ENCODE data around the gene KHNYN.
"Not testable (repeated sequence)": the region's sequence is repeated elsewhere in the genome, so short reads cannot be mapped to it uniquely, and the experiment has no call there.

Gene KHNYN

DNA sequence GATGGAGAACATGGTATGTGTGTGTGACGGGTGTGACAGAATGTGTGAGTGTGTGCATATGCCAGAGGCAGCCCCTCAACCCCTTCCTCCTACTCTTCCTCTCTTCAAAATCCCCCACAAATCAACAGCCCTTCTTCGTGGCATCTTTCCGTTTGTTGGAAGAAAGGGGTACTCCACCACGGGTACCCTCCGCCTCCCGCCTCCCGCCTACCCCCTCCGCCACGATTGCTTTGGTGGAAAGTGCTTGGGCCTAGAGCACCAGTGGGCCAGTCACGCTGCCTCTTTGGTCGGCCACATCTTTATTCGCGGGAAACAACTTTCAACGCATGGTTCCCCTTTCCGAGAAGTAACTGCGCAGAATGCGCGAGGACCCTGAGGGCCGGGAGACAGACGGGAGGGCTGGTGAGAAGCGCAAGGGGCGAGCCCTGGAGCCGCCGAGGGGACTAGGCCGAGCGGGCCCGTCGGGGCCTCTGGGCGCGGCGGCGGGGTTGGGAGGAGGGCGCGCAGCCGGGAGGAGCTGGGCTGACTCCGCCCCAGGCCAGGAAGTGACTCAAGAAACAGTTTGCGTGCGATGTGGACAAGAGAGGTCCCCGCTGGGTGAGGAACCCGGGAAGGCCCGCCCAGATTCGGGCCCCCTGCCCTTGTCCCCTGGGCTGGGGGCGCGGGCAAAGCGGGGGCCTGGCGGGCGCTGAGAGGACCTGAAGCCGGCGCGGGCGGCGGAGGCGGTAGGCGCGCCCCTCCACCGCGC, at the start of gene KHNYN, which contains the start of gene CBLN3:
TSS of gene KHNYN (plus strand) at position 560 of the 748 bp plus-strand sequence. CDS start 777 bp downstream, outside the sequence.
TSS of gene CBLN3 (minus strand) at position 274 of the 748 bp plus-strand sequence. CDS start 614 bp downstream, outside the sequence.
- DNase-seq, result peak; percentile 76 to 87 (median 79)

DNA sequence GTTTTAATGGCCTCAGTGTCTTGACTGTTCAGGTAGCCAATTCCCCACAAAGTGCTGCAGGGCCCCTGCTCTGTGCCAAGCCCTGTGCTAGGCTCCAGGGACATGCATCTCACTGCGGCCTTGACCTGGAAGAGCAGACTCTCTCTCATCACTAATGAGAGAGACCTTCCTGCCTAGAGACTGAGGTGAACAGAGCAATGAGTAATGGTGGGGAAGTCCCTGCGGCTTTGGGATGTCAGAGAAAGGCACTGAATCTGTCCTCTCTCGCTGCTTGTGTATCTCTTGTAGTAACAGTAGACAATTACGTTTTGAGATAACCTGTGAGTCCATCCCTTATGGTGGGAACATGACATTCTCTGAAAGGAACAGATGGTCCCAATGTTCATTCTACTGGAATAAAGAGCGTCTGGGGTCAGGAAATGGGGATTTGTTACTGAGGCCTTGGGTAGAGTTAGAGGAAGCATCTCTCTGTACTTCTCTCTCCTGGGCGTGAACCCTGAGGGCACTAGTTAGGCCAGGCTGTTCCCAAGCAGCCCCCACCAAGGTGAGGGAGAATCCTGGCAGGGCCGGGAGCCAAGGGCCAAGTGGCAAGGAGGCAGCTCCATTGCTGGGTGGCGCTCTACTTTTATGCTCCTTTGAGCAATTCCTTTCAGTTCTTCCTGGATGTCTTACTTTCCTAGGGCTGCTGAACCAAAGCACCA, 48.2 kb upstream of the KHNYN start:
- no peak for DNase-seq

DNA sequence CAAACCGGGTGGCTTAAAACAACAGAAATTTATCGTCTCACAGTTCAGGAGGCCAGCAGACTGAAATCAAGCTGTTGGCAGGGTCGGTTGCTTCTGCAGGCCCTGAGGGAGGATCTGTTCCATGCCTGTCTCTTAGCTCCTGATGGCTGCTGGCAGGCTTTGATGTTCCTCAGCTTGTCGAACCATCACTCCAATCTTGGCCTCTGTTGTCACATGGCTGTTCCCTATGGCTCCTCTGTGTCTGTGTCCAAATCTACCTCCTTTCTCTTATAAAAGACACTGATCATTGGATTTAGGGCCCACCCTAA, 47.7 kb upstream of the KHNYN start:
- DNase-seq, result no peak

DNA sequence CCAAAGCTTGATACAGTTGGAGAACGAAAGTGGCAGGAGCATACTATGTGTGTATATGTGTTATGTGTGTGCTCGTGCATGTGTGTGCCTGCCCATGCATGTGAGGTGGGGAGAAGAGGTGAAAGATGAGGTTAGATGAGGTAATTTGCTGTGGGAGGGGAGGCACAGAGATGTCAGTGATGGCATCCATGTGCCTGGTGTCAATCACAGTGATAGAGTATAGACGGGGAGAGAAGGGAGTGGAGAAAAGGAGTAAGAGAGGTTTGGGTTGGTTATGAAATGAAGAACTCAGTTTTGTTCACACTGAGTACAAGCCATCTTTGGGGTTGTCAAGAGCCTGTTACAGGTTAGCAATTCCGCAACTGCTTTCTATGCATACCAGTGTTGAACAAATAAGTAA, 45.6 kb upstream of the KHNYN start:
- no peak for DNase-seq

DNA sequence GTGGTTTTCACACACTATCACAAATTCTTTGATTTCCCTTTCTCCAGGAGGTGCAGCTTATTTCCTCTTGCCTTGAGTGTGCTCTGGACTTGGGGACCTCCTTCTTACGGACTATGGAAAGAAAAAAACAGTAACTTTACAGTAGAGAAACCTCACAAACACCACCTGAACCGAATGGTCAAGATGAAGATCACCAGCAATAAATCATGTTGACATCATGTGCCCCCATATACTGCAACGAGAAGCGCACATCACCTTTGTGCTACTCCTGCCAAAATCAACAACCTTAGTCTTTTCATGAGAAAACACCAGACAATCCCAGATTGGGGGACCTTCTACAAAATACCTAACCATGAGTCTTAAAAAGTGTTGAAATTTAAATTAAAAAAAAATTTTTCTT, 44.2 kb upstream of the KHNYN start:
- no peak for DNase-seq

DNA sequence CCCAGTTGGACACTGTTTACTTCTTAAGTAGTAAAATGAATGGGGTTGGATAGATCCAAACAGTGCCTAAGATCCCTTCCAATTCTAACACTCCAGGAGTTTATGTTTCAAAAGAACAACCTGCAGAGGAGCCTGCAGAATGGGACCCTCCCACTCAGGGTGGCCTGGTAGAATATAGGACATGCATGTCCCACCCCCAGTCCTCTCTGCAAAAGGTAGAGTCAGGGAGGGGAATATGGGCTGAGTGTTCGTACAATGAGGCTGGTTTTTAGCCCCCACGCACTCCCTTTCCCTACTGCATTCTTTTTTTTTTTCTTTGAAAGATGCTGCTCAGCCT, 42.8 kb upstream of the KHNYN start:
- no peak for DNase-seq

DNA sequence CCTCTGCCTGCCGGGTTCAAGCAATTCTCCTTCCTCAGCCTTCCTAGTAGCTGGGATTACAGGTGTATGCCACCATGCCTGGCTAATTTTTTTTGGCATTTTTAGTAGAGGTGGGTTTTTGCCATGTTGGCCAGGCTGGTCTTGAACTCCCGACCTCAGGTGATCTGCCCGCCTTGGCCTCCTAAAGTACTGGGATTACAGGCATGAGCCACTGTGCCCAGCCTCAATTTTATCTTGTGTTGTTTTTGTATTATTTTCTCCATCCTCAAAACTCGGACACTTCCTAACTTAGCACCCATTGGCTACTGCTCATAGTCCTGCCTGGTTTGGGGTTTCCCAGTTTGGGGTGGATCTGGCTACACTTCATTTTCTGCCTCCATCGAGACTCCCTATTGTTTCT, 42.2 kb upstream of the KHNYN start:
- DNase-seq, result not testable (repeated sequence)

DNA sequence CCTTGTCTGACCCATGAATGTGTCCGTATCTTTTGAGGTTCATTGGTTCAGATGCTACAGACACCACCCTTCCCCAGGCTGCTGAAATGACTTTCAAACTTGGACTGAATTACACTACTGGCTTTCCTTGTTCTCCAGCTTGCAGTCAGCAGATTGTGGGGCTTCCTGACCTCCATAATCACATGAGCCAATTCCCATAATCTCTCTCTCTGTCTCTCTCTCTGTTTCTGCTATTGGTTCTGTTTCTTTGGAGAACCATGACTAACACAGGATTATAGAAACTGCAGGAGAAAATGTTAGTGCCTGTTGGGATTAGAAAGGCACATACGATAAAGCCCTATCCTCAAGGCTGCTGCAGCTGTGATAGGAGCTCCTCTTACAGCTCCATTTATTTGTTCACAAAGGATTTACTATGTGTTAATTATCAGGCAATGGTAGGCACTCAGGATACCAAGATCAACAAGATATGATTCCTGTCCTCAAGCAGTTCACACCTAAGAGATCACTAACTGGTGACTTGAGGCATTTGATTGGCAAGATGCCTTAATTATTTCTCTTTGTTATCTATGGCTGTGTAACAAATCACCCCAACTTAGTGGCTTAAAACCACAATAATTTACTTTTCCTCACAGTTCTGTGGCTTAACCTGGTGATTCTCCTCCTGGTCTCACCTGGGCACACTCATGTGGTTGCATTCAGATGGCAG, 41.1 kb upstream of the KHNYN start:
- DNase-seq, result no peak

GRCh38 chr14:24389226-24389848, 40.4 kb upstream of the KHNYN start:
- DNase-seq, result no peak

DNA sequence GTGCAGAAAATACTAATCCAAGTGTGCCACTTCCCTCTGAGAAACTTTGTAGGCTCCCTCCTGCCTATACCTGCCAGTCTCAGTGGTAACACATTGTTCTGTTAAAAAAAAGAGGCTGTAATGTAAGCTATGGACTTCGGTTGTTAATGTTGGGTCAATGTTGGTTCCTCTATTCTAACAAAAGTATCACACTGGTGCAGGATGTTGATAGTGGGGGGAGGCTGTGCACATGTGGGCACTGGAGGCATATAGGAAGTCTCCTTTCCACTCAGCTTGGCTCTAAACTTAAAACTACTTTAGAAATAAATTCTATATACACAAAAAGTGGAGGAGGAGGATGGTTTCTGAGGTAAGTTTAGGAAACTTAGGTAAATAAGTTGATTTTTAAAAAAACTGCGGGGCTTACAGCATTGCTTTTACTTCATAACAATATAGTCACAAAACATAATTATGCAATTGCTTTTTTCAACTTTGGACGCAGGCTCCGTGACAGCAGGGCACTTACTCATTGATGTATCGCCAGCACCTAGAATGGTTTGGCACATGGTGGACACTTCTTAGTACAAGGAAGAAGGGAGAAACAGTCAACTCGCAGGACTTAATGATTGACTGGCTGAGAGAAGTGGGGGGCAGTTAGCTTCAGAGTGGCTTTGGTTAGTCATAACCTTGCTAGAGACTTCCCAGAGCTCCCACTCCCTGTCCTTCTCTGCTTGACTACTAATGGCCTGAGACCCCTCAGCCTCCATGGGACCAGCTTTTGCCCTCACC, 38.9 kb upstream of the KHNYN start:
- DNase-seq, result no peak

- DNase-seq, result no peak
These were observed 37.2 kb upstream of the KHNYN start for GRCh38 chr14:24392325-24393091.

DNA sequence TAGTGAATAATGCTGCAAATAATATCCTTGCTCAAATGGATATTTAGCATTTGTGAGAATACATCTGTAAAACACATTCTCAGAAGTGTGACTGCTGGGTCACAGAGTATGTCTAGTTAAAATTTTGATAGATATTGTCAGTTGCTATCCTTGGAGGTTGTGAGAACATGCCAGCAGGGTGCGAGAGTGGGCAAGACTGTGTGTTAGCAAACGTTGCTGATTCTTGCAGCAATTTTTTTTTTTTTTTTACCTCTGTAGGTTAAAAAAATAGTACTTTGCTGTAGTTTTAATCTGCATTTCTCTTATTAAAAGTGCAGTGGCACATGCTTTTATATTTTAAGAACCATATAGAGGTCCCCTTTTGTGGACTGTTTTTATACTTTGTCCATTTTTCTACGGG, 35.5 kb upstream of the KHNYN start:
- no peak for DNase-seq

GRCh38 chr14:24395609-24396582, 33.9 kb upstream of the KHNYN start:
- DNase-seq, result no peak

- DNase-seq, result no peak
These were observed 32.0 kb upstream of the KHNYN start for GRCh38 chr14:24397639-24398292.

- no peak for DNase-seq
These were observed 31.5 kb upstream of the KHNYN start for GRCh38 chr14:24398293-24398652.

GRCh38 chr14:24398653-24399446, 30.9 kb upstream of the KHNYN start, which contains the start of gene NYNRIN:
Gene NYNRIN, plus strand, starts transcription at chr14:24399003. Its CDS starts 244 bp downstream, at chr14:24399247.
- DNase-seq, result peak in 3 of 6 experiments; percentile 39 to 42 (median 41)

- peak in 1 of 6 experiments; percentile 13 for DNase-seq
These were observed 30.3 kb upstream of the KHNYN start for GRCh38 chr14:24399447-24399822.

DNA sequence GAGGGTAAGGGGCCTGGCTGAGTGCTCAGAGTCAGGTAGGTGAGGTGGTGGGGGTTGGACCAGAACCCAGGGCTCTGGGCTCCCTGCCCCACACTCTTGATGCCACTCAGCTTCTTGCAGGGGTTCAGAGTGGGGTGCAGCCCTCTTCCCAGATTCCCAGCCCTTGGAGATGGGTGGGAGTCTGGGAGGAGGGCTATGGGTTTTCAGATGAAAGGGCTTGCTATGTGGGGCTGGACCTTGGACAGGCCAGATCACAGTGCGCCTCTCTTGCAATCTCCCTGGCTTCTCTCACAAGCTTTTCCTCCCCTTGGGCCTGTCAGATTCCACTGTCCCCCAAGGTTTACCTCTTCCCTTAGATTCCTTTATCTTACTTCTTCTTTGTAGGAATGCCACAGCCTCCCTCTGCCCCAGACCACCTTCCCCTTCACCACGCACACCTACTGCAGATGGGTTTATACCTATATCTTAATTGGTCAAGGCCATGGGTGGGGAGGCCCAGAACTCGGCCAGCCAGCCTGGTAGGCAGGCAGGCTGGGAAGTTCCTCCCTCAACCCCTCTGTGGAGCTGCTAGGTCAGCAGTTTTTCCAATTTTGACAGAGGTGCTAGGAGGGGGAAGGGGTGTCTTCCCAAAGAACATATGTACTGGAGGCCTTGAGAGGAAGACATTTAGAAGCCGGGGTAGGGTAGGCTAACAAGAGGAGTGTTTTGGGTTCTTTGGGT, 29.6 kb upstream of the KHNYN start:
- DNase-seq, result no peak

Data from stimulated activated naive CD4-positive, alpha-beta T cell (primary cell).